Large intestine (tissue), 3 donors: Measurements from ENCODE around the gene PRDM16. TPM values are rescaled to one million over a fixed set of nuclear protein-coding genes. Genes with fewer than 3 reads are reported as not detected.
A peak's percentile ranks its signal among the peaks of the same experiment; 100 is the strongest.

Source experiments
- DNase-seq, 2 donors: peaks; one replicate each; pipeline versions ENCODE4 v3.0.0 to v3.0.0-alpha.2; 2013
- H3K27ac ChIP-seq: one replicate; pipeline ENCODE4 v1.5.1; 2013; ENCODE audit warnings: low read length
- H3K27me3 ChIP-seq: 2 replicates; pipeline ENCODE4 v1.6.1; 2013; ENCODE audit warnings: low read length; ENCODE audit not compliant: control insufficient read depth, insufficient read depth
- H3K36me3 ChIP-seq: 2 replicates; pipeline ENCODE4 v1.6.1; 2013; ENCODE audit warnings: low read length; ENCODE audit not compliant: control insufficient read depth, insufficient read depth
- H3K4me1 ChIP-seq: one replicate; pipeline ENCODE4 v1.6.1; 2013; ENCODE audit warnings: low read length; ENCODE audit not compliant: control insufficient read depth, insufficient read depth
- H3K4me3 ChIP-seq: one replicate; pipeline ENCODE4 v1.5.1; 2013; ENCODE audit warnings: low read length
- H3K9me3 ChIP-seq: one replicate; pipeline ENCODE4 v1.6.1; 2013; ENCODE audit warnings: mild to moderate bottlenecking, low read depth, low read length, moderate library complexity; ENCODE audit not compliant: control insufficient read depth
- WGBS: methylation state at CpG from one replicate; pipeline ENCODE4 v1.1.5; 2013; ENCODE audit warnings: low lambda C conversion rate; ENCODE audit not compliant: insufficient coverage; 5-methylcytosine and 5-hydroxymethylcytosine counted together
- polyA plus RNA-seq: library from polyadenylated mRNA; unstranded; fragments of 120-200 nt; gene quantifications from one replicate; pipeline ENCODE4 v1.2.1, GENCODE V29; 2013

PRDM16 gene
- polyA plus RNA-seq, 1 donor = 20.6 TPM

DNA sequence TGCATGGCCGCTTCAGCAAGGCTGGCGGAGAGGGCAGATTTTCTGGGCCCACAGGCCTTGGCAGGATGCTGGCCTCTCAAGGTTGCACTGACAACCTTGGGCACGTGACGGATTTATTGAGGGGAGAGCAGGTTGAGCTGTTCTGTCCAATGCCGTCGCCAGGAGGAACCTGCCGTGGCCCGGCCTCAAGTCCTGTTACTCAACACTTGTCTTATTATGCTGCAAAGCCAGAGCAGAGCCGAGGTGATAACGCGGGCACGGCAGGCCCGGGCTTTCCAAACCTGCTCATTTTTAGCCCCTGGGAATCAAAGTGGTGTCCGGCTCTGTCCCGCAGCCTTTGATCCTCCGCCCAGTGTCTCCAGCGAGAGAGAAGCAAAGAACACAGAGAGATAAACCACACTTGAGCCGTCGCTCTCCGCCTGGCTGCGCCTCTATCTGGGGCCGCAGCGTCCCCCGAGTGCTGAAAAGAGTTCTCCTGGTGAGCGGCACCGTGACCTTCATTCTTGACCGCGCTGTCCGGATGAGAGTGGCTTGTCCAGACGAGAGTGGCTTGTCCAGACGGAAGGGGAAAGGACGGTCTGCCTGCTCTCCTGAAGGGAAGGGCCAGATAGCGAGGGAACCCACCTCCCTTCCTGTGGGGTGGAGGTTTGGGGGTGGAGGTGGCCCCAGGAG is 223.2 kb downstream of the PRDM16 start:
- Histone ChIP-seq H3K27me3 (no peaks in the 10 kb centered on the region), H3K4me1 (peaks cover 55% of the 10 kb centered on the region), H3K27ac (peak overlapping the region; percentile 92), H3K36me3 (no peaks in the 10 kb centered on the region), H3K4me3 (no peak overlapping the region), H3K9me3 (no peaks in the 10 kb centered on the region)
- DNase-seq = peak; percentile 85 to 92
- no CpG with 5 or more reads among the region's 33 CpGs for WGBS

DNA sequence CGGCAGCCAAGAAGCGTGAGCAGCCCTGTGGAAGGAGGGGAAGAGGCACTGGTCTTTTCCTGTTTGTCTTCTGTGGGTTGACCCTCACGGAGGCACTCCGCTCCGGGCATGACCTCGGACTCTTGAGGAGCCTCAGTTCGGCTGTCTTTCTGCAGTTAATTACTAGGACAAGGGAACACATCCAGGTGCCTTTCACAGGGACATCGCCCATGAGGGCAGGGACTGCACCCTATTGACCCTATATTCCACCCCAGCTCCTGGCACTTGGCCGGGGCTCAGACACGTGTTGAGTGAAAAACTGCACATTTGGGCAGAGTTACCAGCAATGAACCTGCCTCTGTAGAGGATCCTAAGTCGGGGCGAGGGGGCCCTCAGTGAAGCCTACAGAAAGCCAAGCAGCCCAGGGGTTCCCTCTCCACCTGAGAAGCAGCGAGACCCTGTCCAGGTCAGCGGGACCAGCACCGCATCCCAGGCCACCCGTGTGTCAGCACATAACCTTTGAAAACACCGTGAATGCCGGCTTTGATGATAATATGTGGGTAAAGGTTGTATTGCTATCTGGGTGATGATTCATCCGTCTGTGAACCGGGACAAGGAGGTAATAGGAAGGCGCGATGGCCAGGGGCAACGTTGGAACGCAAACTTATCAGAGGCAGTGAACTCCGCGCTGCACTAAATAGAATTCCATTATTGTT is 224.0 kb downstream of the PRDM16 start:
- Histone ChIP-seq H3K36me3 (no peaks in the 10 kb centered on the region), H3K27me3 (no peaks in the 10 kb centered on the region), H3K4me1 (peaks cover 55% of the 10 kb centered on the region), H3K27ac (peak overlapping the region; percentile 92), H3K4me3 (no peak overlapping the region), H3K9me3 (peaks cover 4% of the 10 kb centered on the region)
- no CpG with 5 or more reads among the region's 26 CpGs for WGBS
- peak; percentile 92 to 96 for DNase-seq

DNA sequence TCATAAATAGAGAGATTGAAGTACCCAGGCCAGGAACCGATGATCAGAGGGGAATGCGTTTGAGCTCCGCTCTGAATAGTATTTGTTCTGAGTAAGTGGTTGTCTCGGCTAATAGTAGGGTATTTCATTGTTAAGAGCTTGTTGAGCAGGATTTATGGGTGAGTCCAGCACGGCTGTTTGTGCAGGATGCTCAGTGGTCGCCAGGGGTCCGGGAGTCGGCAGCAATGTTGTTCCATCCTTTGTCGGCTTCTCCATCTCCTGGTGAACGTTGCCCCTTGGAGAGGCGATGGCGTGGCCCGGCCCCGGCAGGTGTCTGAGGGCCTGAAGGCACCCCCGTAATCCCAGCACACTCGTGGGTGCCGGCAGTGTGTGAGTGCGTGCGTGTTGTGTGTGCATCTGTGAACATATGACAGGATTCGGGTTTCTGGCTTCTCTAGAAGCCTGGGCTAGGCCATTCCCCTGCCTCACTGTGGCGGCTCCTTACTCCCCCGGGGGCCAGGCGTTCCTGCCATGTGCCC is 224.6 kb downstream of the PRDM16 start:
- H3K36me3 ChIP-seq = no peaks in the 10 kb centered on the region
- DNase-seq = no peak
- H3K4me1 ChIP-seq = peaks cover 49% of the 10 kb centered on the region
- WGBS = no CpG with 5 or more reads among the region's 23 CpGs
- peaks cover 9% of the 10 kb centered on the region for H3K9me3 ChIP-seq
- no peaks in the 10 kb centered on the region for H3K27me3 ChIP-seq
- H3K4me3 ChIP-seq = no peak overlapping the region
- H3K27ac ChIP-seq = peak overlapping the region; percentile 92

DNA sequence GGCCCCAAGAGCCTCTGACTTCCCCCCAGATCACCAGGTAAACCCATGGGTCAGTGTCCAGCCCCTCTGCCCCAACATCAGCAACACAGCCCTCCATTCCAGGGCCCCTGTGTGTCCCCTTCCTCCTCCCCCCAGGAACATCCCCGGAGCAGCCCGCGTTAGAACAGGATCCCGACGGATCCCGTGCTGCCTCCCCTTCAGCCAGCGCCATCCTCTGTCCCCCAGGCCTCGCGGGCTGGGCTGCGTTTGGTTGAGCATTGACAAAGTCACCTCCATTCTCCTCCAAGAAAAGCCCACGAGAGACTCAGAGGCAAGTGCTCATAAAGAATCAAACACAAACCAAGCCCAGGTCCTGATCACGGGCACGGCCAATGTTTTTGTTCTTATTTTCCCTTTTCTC is 225.4 kb downstream of the PRDM16 start:
- WGBS = no CpG with 5 or more reads among the region's 13 CpGs
- DNase-seq = no peak
- peaks cover 12% of the 10 kb centered on the region for H3K9me3 ChIP-seq
- H3K27me3 ChIP-seq = no peaks in the 10 kb centered on the region
- H3K36me3 ChIP-seq = no peaks in the 10 kb centered on the region
- H3K4me3 ChIP-seq = no peak overlapping the region
- H3K4me1 ChIP-seq = peaks cover 43% of the 10 kb centered on the region
- no peak overlapping the region for H3K27ac ChIP-seq

DNA sequence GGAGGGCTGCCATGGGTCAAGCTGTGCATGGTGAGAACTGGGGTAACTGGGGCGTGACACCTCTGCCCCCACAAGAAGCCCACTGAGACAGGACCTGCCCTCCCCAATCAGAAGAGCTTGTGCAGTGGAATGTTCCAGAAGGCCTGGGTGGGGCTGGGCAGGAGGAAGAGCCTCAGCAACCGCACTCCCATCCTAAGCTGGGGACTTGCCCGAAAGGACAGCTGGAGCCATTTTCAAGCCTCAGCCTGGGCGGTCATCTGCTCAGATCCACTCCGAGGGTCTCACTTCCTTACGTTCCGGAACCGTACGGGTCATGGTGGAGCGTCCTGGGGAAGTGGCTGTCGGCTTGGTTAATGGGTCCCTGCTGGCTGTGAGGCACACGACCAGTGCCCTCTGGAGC is 226.8 kb downstream of the PRDM16 start:
- Histone ChIP-seq H3K4me3 (no peak overlapping the region), H3K27me3 (no peaks in the 10 kb centered on the region), H3K9me3 (peaks cover 12% of the 10 kb centered on the region), H3K4me1 (peaks cover 34% of the 10 kb centered on the region), H3K27ac (no peak overlapping the region), H3K36me3 (no peaks in the 10 kb centered on the region)
- no CpG with 5 or more reads among the region's 12 CpGs for WGBS
- no peak for DNase-seq

DNA sequence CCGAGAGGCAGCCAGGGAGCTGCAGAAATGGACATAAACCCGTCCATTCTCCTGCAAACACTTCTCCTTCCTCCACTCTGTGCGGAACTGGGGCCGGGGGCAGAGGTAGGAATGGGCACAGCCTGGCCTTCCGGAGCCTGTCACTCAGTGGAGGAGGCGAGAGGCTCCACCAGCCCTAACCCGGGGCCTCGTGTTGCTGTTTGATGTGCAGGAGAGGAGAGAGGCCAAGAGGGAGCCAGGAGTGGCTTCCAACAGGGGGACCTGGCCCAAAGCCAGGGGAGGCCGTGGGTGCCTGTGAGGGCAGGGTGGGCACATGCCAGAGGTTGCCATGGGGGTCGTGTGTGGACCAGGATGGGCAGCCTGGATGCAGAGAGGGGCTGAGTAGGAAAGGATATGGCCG is 227.3 kb downstream of the PRDM16 start:
- no peak overlapping the region for H3K27ac ChIP-seq
- no CpG with 5 or more reads among the region's 11 CpGs for WGBS
- H3K36me3 ChIP-seq = no peaks in the 10 kb centered on the region
- no peaks in the 10 kb centered on the region for H3K27me3 ChIP-seq
- H3K4me3 ChIP-seq = no peak overlapping the region
- peaks cover 29% of the 10 kb centered on the region for H3K4me1 ChIP-seq
- DNase-seq = no peak
- H3K9me3 ChIP-seq = peaks cover 12% of the 10 kb centered on the region

DNA sequence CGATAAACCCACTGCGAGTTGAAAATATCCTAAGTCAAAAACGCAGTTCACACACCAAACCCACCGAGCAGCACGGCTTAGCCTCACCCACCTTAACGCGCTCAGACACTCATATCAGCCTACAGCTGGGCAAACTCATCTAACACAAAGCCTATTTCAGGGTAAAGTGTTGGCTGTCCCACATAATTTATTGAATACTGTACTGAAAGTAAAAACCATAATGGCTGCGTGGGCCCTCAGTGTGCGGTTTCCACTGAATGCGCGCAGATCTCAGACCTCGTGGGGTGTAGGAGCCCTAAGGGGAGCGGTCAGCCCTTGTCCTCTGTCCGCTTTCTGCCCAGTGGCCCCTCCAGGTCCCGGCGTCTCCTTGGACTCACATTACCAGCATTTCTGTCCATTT is 227.8 kb downstream of the PRDM16 start:
- no CpG with 5 or more reads among the region's 16 CpGs for WGBS
- no peak overlapping the region for H3K27ac ChIP-seq
- H3K4me3 ChIP-seq = no peak overlapping the region
- peaks cover 12% of the 10 kb centered on the region for H3K9me3 ChIP-seq
- no peak for DNase-seq
- H3K36me3 ChIP-seq = no peaks in the 10 kb centered on the region
- no peaks in the 10 kb centered on the region for H3K27me3 ChIP-seq
- H3K4me1 ChIP-seq = peaks cover 24% of the 10 kb centered on the region

DNA sequence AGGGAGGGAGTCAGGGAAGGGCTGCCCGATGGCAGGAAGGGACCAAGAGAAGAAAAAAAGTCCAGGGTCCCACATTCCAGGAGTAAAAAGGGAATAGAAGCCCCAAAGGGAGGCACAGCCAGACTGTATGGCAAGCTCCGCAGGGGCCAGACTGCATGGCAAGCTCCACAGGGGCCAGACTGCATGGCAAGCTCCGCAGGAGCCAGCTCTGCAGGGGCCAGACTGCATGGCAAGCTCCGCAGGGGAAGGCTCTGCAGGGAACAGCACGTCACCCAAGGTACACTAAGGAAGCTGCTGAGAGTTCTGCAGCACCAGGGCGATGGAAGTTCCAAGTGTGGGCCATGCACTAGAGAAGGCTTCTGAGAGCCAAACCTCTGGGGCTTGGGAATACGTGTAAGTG is 228.8 kb downstream of the PRDM16 start:
- Histone ChIP-seq H3K9me3 (peaks cover 12% of the 10 kb centered on the region), H3K4me3 (no peak overlapping the region), H3K36me3 (no peaks in the 10 kb centered on the region), H3K27ac (no peak overlapping the region), H3K27me3 (no peaks in the 10 kb centered on the region), H3K4me1 (peaks cover 14% of the 10 kb centered on the region)
- no CpG with 5 or more reads among the region's 7 CpGs for WGBS
- no peak for DNase-seq

DNA sequence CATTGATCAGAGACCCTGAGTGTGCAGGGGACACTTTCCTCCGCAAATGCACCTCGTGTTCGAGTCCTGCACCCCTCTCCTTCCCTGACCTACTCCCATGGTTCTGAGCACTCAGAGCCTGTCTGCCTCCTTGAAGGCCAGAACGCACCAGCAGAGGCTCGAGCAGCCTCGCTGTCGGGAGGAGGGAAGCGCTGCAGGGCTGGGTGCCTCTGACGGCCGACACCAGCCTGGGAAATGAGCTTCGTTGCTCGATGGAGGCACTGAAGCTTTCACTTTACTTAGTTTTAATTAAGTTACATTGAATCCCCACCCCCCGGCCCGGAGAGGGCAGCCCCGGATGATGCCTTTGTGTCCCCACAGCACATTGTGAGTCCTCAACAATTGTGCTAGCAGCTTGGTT is 229.2 kb downstream of the PRDM16 start:
- H3K27me3 ChIP-seq = no peaks in the 10 kb centered on the region
- no CpG with 5 or more reads among the region's 15 CpGs for WGBS
- H3K36me3 ChIP-seq = no peaks in the 10 kb centered on the region
- H3K27ac ChIP-seq = no peak overlapping the region
- peaks cover 10% of the 10 kb centered on the region for H3K4me1 ChIP-seq
- DNase-seq = no peak
- H3K4me3 ChIP-seq = no peak overlapping the region
- peaks cover 12% of the 10 kb centered on the region for H3K9me3 ChIP-seq

DNA sequence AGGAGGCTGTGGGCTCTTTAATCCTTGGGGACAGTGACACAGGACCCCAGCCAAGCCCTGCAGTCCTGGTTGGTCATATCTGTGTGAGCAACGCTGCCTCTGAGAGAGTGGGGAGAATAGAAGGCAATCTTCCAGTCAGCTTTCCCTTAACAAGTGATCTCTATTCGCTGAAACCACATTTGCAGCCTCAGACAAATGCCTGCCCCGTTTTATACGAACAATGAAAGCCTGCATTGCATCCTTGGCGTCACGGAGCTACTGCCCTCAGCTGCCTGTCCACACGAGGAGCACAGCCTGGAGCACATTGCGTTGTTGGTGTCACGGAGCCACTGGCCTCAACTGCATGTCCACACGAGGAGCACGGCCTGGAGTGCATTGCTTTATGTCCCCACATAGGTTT is 235.2 kb downstream of the PRDM16 start:
- H3K36me3 ChIP-seq = no peaks in the 10 kb centered on the region
- no CpG with 5 or more reads among the region's 11 CpGs for whole genome bisulfite sequencing

More for the DNA sequence above, 235.2 kb downstream of the PRDM16 start:
- DNase-seq = no peak
- Histone ChIP-seq H3K4me3 (no peak overlapping the region), H3K27ac (no peak overlapping the region), H3K27me3 (no peaks in the 10 kb centered on the region), H3K9me3 (no peaks in the 10 kb centered on the region), H3K4me1 (no peaks in the 10 kb centered on the region)
